Activated naive CD8-positive, alpha-beta T cell (primary cell): ENCODE results near the gene QKI.

Experiments used
- H3K27ac Mint-ChIP-seq: one replicate; pipeline ENCODE4 v1.8.0; 2021; ENCODE audit warnings: mixed read lengths
- H3K27me3 Mint-ChIP-seq: one replicate; pipeline ENCODE4 v1.8.0; 2021; ENCODE audit warnings: mixed read lengths
- H3K36me3 Mint-ChIP-seq: one replicate; pipeline ENCODE4 v1.8.0; 2021; ENCODE audit warnings: mixed read lengths
- H3K4me1 Mint-ChIP-seq: one replicate; pipeline ENCODE4 v1.8.0; 2021; ENCODE audit warnings: low read depth, mixed read lengths
- H3K4me3 Mint-ChIP-seq: one replicate; pipeline ENCODE4 v1.8.0; 2021; ENCODE audit warnings: mild to moderate bottlenecking, mixed read lengths
- H3K9me3 Mint-ChIP-seq: one replicate; pipeline ENCODE4 v1.8.0; 2021; ENCODE audit warnings: low read depth, mixed read lengths

Gene QKI

DNA sequence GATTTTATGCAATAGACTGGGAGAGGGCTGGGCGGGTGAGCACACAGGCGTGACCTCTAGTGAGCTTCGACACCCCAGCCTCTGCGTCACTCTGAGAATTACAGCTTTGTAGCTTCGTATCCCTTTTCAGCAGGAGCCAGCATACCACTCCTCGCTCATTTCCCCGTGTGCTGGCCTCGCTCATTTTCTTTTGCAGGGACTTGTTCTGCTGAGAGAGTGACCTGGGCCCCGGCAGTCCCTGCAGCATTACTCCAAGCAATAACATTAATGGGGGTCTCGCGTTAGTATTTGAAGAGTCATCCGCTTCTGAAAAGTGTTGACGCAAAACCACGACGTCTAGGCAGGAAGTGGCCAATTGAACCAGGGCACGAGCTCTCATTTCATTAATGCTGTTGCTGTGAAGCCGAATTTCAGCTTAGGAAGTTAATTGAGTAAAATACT, 193.7 kb downstream of the QKI start:
- Mint-ChIP-seq H3K27ac (no peak overlapping the region), H3K4me1 (no peaks in the 10 kb centered on the region), H3K36me3 (no peaks in the 10 kb centered on the region), H3K9me3 (no peaks in the 10 kb centered on the region), H3K27me3 (peaks cover 5% of the 10 kb centered on the region), H3K4me3 (no peak overlapping the region)

DNA sequence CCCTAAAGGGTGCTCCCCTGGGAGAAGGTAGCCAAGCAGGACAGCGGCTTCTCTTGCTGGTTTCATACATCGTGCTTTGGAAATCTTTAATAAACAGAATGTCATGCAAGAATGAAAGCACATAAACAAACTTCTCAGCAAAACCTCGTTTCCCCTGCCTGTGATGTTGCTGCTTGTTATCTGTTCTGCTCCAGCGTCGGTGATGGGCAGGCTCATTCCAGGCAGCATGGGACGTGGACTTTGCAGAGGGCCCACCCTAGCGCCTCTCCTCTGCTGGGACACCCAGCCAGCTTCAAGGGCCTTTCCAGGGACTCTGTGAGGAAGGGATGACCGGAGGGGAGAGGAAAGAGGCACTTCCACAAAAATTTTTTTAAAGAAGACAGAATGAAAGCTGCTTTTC, 197.7 kb downstream of the QKI start:
- Mint-ChIP-seq H3K36me3 (no peaks in the 10 kb centered on the region), H3K4me1 (no peaks in the 10 kb centered on the region), H3K4me3 (no peak overlapping the region), H3K27me3 (peaks cover 2% of the 10 kb centered on the region), H3K27ac (no peak overlapping the region), H3K9me3 (no peaks in the 10 kb centered on the region)

DNA sequence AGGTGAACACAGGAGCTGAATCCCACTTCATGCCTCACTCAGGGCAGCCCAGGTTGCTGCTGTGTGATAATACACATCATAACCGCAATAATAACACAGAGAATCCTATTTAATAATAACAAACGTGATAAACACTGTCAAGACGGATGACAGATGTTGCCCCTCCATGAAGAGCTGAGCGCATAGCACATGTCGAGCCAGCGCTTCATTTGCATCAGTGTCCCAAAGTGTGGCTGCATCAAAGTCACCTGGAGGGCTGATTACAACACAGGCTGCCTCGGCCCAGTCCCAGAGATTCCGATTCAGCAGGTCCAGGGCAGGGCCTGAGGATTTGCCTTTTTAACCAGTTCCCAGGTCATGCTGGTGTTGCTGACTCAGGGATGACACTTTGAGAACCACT, 198.5 kb downstream of the QKI start:
- Mint-ChIP-seq H3K27ac (no peak overlapping the region), H3K36me3 (no peaks in the 10 kb centered on the region), H3K4me3 (no peak overlapping the region), H3K9me3 (no peaks in the 10 kb centered on the region), H3K27me3 (peaks cover 2% of the 10 kb centered on the region), H3K4me1 (no peaks in the 10 kb centered on the region)

DNA sequence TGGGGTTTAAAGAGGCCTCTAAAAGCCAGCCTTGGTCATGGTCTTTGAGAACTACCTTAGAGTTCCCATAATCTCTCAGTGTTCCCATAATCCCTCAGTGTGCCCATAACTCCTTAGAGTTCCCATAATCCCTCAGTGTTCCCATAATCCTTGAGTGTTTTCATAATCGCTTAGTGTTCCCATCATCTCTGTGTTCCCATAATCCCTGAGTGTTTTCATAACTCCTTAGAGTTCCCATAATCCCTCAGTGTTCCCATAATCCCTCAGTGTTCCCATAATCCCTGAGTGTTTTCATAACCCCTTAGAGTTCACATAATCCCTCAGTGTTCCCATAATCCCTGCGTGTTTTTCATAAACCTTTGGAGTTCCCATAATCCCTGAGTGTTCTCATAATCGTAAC, 199.2 kb downstream of the QKI start:
- Mint-ChIP-seq H3K27me3 (no peaks in the 10 kb centered on the region), H3K27ac (no peak overlapping the region), H3K36me3 (no peaks in the 10 kb centered on the region), H3K4me1 (no peaks in the 10 kb centered on the region), H3K9me3 (no peaks in the 10 kb centered on the region), H3K4me3 (no peak overlapping the region)

DNA sequence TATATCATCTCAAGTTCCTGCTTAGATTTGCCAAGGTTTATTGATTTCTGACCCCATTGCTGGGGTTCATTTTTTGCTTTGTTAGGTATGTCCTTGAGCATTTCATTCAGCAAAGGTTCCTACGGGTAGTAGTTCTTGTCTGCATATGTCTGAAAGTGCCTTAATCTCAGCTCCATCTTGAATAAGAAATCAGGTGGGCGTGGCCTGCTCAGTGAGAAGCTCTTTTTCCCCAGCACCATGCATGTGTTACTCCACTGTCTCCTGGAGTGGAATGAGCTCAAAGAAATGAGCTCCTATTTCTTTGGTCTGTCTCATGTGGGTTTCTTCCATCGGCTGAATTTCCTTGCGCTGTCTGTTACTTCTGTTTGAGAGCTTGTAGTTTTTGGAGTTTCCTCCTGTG, 201.9 kb downstream of the QKI start:
- Mint-ChIP-seq H3K4me1 (no peaks in the 10 kb centered on the region), H3K36me3 (no peaks in the 10 kb centered on the region), H3K27me3 (no peaks in the 10 kb centered on the region), H3K4me3 (no peak overlapping the region), H3K9me3 (no peaks in the 10 kb centered on the region), H3K27ac (no peak overlapping the region)

DNA sequence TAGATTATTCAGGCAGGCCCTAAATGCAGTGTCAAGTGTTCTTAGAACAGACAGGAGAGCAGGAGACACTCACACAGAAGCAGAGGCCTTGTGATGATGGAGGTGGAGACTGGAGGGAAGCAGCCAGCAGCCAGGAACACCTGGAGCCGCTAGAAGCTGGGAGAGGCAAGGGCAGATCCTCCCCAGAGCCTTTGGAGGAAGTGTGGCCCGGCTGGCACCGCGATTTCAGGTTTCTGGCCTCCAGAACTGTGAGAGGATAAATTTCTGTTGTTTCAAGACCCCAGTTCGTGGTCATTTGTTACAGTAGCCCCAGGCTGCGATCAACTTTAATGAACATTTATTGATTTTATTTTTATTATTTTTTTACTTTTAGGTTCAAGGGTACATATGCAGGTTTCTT, 203.0 kb downstream of the QKI start:
- Mint-ChIP-seq H3K36me3 (no peaks in the 10 kb centered on the region), H3K9me3 (no peaks in the 10 kb centered on the region), H3K27me3 (no peaks in the 10 kb centered on the region), H3K4me1 (no peaks in the 10 kb centered on the region), H3K4me3 (no peak overlapping the region), H3K27ac (no peak overlapping the region)

DNA sequence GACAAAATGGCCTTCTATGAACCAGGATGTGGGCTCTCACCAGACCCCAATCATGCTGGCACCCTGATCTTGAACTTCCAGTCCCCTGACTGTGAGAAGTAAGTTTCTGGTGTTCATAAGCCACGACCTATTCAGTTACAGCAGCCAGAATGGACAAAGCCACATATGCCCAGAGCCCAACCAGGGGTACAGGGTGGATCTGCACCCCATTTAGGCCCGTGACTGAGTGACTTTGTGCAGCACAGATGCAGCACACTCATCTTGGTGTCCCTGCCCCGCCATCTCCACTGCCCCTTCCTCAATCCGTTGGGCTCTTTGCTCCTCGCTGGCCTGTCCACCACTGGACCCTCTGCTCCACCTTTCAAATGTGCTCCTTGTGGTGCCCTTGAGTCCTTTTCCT, 205.6 kb downstream of the QKI start:
- Mint-ChIP-seq H3K4me3 (no peak overlapping the region), H3K4me1 (no peaks in the 10 kb centered on the region), H3K9me3 (no peaks in the 10 kb centered on the region), H3K36me3 (no peaks in the 10 kb centered on the region), H3K27me3 (no peaks in the 10 kb centered on the region), H3K27ac (no peak overlapping the region)

DNA sequence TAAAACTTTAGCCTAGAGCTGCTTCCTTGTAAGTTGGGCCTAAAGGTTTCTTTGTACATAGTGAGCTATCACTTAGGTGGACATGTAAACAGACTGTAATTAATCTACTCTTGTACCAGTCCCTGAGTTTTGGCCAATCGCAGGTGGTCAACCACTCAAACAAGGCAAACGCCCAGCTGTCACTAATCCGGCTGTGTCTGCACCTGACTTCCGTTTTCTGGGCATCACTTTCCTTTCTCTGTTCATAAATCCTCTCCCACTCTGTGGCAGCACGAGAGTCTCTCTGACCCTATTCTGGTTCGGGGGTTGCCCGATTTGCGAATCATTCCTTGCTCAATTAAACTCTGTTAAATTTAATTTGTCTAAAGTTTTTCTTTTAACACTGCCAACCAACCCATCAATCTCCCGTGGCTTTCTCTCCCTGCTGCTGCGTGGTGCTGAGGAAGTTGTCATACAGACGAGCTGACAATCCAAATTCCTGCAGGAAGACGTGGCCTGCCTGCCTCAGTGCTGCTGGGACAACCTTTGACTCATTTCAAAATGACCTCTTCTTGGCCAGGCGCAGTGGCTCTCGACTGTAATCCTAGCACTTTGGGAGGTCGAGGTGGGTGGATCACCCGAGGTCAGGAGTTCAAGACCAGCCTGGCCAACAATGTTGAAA, 206.3 kb downstream of the QKI start:
- Mint-ChIP-seq H3K9me3 (no peaks in the 10 kb centered on the region), H3K27me3 (no peaks in the 10 kb centered on the region), H3K4me3 (no peak overlapping the region), H3K27ac (no peak overlapping the region), H3K36me3 (no peaks in the 10 kb centered on the region), H3K4me1 (no peaks in the 10 kb centered on the region)

DNA sequence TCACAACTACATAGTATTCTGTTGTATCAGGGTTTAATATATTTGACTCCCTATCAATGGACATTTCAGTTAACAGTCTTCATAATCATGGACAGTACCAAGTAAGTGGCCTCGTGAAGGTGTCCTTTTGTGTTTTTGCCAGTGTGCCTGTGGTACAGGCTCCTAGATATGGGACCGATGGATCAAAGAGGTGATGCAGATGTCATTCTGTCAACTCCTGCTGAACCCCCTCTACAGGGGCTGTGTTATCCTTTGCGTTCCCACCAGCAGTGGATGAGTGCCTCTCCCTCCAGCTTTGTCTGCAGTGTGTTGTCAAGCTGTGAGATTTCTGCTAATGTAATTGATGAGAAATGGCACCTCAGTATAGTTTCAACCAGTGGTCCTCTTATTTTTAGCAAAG, 210.7 kb downstream of the QKI start:
- Mint-ChIP-seq H3K9me3 (no peaks in the 10 kb centered on the region), H3K27ac (no peak overlapping the region), H3K27me3 (peaks cover 6% of the 10 kb centered on the region), H3K36me3 (no peaks in the 10 kb centered on the region), H3K4me1 (no peaks in the 10 kb centered on the region), H3K4me3 (no peak overlapping the region)

DNA sequence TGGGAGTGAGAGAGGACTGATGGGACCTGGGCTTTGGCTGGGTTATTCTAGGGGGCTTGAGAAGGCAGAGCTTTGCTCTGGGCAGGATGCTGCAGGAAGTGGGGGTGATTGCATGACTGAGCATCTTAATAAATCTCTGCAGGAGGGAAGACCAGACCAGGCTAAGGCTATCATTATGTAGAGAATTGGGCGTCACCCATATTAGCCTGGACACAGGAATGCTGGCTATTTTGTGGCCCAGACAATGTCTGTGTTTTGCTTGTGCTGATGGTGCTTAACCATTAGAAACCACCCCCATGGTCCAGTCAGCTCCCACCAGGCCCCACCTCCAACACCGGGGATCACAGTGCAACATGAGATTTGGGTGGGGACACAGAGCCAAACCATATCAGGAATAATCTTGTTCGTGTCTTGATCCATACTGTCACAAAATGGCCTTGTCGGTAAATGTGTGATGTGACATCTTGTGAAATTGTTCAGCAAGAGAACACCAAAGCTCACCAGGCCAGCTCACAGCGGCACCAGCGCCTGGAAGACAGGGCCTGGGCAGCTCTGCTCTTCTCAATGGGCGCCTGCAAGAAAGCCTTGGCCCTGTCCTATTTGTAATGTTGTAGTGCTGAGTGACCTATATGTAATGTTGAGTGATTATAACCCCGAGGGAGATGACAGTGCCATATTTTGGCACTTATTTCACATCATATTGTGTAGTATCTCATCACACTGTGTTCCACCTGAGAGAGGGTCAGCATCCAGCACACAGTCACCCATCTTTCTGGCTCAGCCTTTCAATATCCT, 211.8 kb downstream of the QKI start:
- Mint-ChIP-seq H3K27me3 (peaks cover 6% of the 10 kb centered on the region), H3K9me3 (no peaks in the 10 kb centered on the region), H3K27ac (no peak overlapping the region), H3K4me1 (no peaks in the 10 kb centered on the region), H3K36me3 (no peaks in the 10 kb centered on the region), H3K4me3 (no peak overlapping the region)

DNA sequence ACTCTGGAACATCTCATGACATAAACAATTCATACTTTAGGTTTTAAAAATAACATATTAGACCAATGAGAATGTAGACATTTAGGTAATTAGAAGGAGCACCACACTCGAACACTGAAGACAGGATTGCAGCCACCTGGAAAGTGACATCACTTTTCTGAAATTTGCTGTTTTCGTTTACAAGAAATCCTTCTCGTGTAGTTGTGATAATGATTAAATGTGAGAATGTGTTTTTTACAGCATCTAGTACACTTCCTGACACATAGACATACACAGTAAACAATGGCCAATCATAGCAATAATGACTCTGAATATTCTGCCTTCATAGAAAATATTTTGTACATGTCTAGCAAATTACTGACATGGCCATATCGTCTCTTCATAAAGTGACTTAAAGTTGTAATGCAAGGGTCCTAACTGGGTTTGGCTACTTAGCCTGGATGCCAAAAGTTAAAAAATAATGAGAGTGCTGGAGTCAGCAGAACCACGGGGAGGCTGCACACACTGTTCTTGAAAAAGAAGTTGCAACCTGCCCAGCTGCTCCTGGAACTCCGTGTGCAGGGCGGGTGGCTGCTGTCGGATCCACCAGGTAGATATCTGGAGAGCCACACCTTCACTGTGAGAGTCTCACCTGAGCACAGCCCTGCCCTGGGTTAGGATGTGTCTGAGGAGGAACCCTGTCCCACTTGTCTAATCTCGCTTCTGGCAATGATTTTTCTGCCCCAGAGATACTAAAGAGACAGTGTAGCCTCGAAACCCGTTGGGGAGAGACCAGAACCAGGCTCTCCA, 212.9 kb downstream of the QKI start:
- Mint-ChIP-seq H3K27ac (no peak overlapping the region), H3K4me1 (no peaks in the 10 kb centered on the region)

More for the DNA sequence above, 212.9 kb downstream of the QKI start:
- no peaks in the 10 kb centered on the region for H3K9me3 Mint-ChIP-seq
- peaks cover 7% of the 10 kb centered on the region for H3K27me3 Mint-ChIP-seq
- no peaks in the 10 kb centered on the region for H3K36me3 Mint-ChIP-seq
- H3K4me3 Mint-ChIP-seq, result no peak overlapping the region
